ENCODE measurements around the gene DHX35.

The DHX35 gene

DNA sequence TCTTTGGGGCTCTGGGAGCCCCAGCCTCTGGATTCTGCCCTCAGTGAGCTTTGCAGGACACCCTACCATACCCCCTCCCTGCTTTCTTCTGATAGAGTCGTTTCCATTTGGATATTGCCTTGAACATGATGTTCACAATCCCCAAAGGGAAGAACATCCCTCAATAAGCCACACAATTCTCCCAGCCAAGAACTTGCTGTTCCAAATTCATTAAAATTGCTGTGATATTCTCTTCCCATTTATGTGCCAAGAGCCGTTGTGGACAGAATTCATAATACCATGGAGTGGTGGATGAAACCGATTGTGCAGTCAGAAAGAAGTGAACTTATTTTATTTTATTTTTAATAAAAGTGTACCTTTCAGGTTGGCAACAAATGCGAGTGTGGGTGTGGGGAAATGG lies 95.8 kb downstream of the DHX35 start:
- no peak for DNase-seq (ENCODE audit: extremely low read depth, low read depth)
- H3K4me3 ChIP-seq (replicated peaks; ENCODE audit: low read depth, low read length), result no peak overlapping the region
- TF ChIP-seq, protein P1, sequence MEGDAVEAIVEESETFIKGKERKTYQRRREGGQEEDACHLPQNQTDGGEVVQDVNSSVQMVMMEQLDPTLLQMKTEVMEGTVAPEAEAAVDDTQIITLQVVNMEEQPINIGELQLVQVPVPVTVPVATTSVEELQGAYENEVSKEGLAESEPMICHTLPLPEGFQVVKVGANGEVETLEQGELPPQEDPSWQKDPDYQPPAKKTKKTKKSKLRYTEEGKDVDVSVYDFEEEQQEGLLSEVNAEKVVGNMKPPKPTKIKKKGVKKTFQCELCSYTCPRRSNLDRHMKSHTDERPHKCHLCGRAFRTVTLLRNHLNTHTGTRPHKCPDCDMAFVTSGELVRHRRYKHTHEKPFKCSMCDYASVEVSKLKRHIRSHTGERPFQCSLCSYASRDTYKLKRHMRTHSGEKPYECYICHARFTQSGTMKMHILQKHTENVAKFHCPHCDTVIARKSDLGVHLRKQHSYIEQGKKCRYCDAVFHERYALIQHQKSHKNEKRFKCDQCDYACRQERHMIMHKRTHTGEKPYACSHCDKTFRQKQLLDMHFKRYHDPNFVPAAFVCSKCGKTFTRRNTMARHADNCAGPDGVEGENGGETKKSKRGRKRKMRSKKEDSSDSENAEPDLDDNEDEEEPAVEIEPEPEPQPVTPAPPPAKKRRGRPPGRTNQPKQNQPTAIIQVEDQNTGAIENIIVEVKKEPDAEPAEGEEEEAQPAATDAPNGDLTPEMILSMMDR (IDR thresholded peaks at IDR 0.05; ENCODE audit: low read depth, low read length, missing control alignments), result no peak

DNA sequence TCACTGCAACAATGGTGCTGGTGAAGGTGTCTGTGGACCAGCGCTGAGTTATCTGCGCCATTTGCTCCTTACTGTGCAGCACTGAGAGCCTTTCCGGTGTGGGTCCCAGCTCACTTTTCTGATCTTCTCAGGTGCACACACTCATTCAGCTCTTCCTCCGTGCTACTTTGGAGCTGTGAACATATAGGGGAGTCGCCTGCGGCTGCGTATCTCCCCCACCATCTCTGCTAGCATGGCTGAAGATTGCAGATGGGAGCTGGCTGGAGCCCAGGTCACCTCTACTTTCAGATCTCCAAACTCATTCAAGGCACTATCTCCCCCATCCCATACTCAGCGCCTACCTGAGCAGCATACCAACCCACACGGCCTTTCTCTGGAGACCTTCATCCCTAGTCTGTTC lies 96.9 kb downstream of the DHX35 start:
- TF ChIP-seq, protein P1 (IDR thresholded peaks at IDR 0.05; ENCODE audit: low read depth, low read length, missing control alignments), result no peak
- H3K4me3 ChIP-seq (replicated peaks; ENCODE audit: low read depth, low read length), result no peak overlapping the region
- DNase-seq (ENCODE audit: extremely low read depth, low read depth), result no peak

DNA sequence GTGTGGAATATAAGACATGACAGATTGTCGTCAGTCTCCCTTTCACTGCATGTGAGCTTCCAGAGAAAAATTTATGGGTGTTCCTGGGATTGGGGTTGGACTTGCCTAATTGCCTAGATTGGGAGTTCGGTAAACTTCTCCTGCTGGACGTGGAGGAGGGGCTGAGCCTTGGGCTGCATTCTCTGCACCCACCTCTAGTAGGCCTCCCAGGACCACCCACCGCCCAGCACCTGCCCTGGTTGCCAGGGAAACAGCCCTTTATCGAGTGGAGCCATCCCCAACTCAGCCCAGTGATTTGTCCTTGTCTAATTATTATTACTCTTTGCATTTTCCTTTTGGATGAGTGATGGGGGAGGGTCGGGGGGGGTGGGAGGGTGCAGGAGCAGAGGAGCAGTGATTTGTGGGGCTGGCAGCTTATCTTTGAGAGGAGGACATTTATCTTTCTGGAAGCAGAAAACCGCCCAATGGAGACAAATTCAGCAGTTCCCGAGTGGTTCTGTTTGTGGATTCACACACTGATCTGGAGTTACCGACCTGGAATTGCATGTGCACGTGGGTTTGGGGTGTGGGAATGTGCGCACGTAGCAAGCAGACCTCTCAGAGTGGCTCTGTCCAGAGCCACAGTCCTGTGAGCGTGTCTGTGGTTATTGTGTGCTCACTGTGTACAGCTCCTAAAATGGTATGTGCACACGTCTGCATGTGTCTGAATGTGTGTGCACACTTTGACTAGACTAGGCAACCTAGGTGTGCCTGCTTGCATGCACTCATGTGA lies 104.5 kb downstream of the DHX35 start:
- no peak for DNase-seq (ENCODE audit: extremely low read depth, low read depth)
- H3K4me3 ChIP-seq (replicated peaks; ENCODE audit: low read depth, low read length), result no peak overlapping the region
- TF ChIP-seq, protein P1 (IDR thresholded peaks at IDR 0.05; ENCODE audit: low read depth, low read length, missing control alignments), result no peak

DNA sequence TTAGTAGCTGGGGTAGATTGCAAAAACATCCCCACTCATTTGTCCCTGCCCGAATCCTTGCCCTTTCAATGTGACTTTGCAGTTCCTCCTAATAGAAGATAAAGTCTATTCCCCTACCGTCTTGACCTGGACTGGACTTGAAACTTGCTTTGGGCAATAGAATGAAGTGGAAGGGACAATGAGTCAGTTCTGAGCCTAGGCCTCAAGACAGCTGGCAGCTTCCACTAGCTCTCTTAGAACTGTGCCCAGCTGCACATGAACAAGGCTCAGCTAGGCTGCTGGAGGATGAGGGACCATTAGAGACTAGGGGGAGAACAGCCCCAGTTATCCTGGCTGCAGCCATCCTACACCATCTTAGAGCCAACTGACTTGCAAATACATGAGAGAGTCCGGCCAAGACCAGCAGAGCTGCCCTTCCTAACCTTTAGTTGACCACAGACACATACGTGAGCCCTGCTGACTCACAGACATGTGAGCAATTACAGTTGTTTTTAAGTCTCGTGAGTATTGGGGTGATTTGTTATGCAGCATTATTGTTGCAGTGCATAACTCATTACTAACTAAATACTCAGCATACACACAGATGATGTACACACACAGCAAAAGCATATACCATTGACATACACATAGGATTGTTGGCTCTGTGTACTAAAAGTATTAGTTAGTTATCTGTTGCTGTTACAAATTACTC lies 105.5 kb downstream of the DHX35 start:
- TF ChIP-seq, protein P1 (IDR thresholded peaks at IDR 0.05; ENCODE audit: low read depth, low read length, missing control alignments), result no peak

DNA sequence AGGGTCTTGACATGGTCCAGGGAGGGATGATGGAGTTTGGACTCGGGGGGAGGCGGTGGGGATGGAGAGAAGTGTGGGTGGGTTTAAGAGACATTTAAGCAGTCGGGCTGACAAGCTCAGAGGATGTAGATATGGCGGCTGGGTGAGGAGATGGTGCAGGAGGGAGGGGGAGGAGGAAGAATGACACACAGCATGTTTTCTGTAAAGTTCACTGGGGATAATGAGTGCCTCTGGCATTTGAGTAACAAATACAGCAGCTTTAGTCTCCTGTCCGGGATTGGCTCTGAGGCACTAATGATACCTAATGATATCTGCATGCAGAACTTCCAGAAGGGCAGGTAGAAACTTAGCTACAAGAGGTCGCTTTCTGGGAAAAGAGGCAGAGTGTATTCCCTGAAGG lies 107.8 kb downstream of the DHX35 start:
- TF ChIP-seq, protein P1 (IDR thresholded peaks at IDR 0.05; ENCODE audit: low read depth, low read length, missing control alignments), result no peak
- no peak for DNase-seq (ENCODE audit: extremely low read depth, low read depth)

More for the DNA sequence above, 105.5 kb downstream of the DHX35 start:
- H3K4me3 ChIP-seq (replicated peaks; ENCODE audit: low read depth, low read length), result no peak overlapping the region
- DNase-seq (ENCODE audit: extremely low read depth, low read depth), result no peak

DNA sequence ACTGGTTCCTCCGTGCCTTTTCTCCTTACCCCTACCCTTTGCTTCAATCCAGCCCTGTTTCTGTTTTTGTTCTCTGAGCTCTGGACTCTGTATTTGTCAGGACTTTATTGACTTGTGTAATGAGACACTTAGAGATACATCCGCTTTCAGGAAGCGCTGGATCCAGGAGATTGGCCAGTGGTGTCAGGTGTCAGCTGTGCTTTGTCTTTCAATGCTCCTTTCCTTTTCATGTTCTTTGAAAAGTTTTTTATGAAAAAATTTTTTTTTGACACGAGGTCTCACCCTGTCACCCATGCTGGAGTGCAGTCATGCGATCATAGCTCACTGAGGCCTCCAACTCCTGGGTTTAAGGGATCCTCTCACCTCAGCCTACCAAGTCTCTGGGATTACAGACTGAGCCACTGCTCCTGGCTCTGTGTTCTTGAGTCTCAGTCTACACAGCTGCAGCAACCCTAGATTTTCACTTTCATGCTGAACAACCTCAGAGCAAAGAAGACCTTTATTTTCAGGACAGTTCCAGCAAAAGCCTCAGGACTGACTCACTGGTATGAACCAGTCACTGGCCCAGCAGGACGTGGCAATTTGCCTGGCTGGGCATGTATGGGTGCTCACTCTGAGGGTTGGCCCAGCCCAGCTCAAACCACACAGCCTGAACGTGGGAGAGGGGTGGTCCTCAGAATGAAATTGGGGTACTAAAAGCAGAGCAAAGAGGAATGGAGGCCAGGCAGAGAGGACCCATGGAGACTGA lies 108.5 kb downstream of the DHX35 start:
- H3K4me3 ChIP-seq (replicated peaks; ENCODE audit: low read depth, low read length), result no peak overlapping the region
- no peak for DNase-seq (ENCODE audit: extremely low read depth, low read depth)

More for the DNA sequence above, 107.8 kb downstream of the DHX35 start:
- no peak overlapping the region for H3K4me3 ChIP-seq (replicated peaks; ENCODE audit: low read depth, low read length)

More for the DNA sequence above, 108.5 kb downstream of the DHX35 start:
- TF ChIP-seq, protein P1 (IDR thresholded peaks at IDR 0.05; ENCODE audit: low read depth, low read length, missing control alignments), result no peak
